ENCODE measurements around the gene DPP10. TPM values are rescaled to one million over a fixed set of nuclear protein-coding genes. Genes with fewer than 3 reads are reported as not detected.

Gene DPP10
- total RNA-seq, 1 donor from 2014 or later: 6.5 TPM

GRCh38 chr2:114659880-114660279, 217.4 kb downstream of the DPP10 start:
- Mint-ChIP-seq H3K4me1 (peaks cover 6% of the 10 kb centered on the region), H3K27me3 (ENCODE audit: insufficient read depth, low read depth) (peaks cover 5% of the 10 kb centered on the region), H3K27ac (no peak overlapping the region), H3K9me3 (peaks cover 2% of the 10 kb centered on the region), H3K36me3 (no peaks in the 10 kb centered on the region), H3K4me3 (no peak overlapping the region)
- Histone ChIP-seq H3K4me1 (peaks cover 7% of the 10 kb centered on the region), H4K20me1 (ENCODE audit: low read depth) (no peaks in the 10 kb centered on the region), H2AFZ (replicated peaks) (no peak overlapping the region), H3K4me3 (no peak overlapping the region), H3F3A (ENCODE audit: low read depth) (no peaks in the 10 kb centered on the region), H3K9me3 (ENCODE audit: low read depth) (no peaks in the 10 kb centered on the region), H3K79me2 (ENCODE audit: low read depth) (no peaks in the 10 kb centered on the region), H3K4me2 (no peak overlapping the region), H3K27ac (no peak overlapping the region), H3K27me3 (peaks cover 6% of the 10 kb centered on the region), H3K36me3 (no peaks in the 10 kb centered on the region), H3K9ac (no peak overlapping the region)
- no peak for DNase-seq (ENCODE audit: low spot score)
- TF ChIP-seq EZH2 (IDR thresholded peaks at IDR 0.05): no peak
- no peak for TF ChIP-seq CTCF (IDR thresholded peaks at IDR 0.05)
- no peak for TF ChIP-seq EZH2phosphoT487 (IDR thresholded peaks at IDR 0.05)

GRCh38 chr2:114661971-114662939, 219.8 kb downstream of the DPP10 start:
- no peak for TF ChIP-seq EZH2 (IDR thresholded peaks at IDR 0.05)
- peaks cover 2% of the 10 kb centered on the region for H3K9me3 Mint-ChIP-seq
- H3K79me2 ChIP-seq (ENCODE audit: low read depth): no peaks in the 10 kb centered on the region
- H3K9me3 ChIP-seq (ENCODE audit: low read depth): no peaks in the 10 kb centered on the region
- peaks cover 6% of the 10 kb centered on the region for H3K27me3 ChIP-seq
- peaks cover 5% of the 10 kb centered on the region for H3K27me3 Mint-ChIP-seq (ENCODE audit: insufficient read depth, low read depth)
- peak overlapping the region; percentile 74 for H3K4me3 Mint-ChIP-seq
- no peak overlapping the region for H3K27ac Mint-ChIP-seq
- peak; percentile 38 for DNase-seq (ENCODE audit: low spot score)
- no peaks in the 10 kb centered on the region for H3K4me1 ChIP-seq
- H3K27ac ChIP-seq: no peak overlapping the region
- H3K4me1 Mint-ChIP-seq: peaks cover 6% of the 10 kb centered on the region
- H3K36me3 ChIP-seq: no peaks in the 10 kb centered on the region
- H3K4me3 ChIP-seq: peak overlapping the region; percentile 36
- no peaks in the 10 kb centered on the region for H3F3A ChIP-seq (ENCODE audit: low read depth)
- H3K36me3 Mint-ChIP-seq: no peaks in the 10 kb centered on the region
- no peaks in the 10 kb centered on the region for H4K20me1 ChIP-seq (ENCODE audit: low read depth)
- peak overlapping the region; percentile 83 for H2AFZ ChIP-seq (replicated peaks)
- H3K4me2 ChIP-seq: peak overlapping the region; percentile 55
- no peak overlapping the region for H3K9ac ChIP-seq

GRCh38 chr2:114668415-114668814, 226.0 kb downstream of the DPP10 start:
- Mint-ChIP-seq H3K27ac (no peak overlapping the region), H3K9me3 (no peaks in the 10 kb centered on the region), H3K4me1 (peaks cover 3% of the 10 kb centered on the region), H3K4me3 (no peak overlapping the region), H3K36me3 (no peaks in the 10 kb centered on the region), H3K27me3 (ENCODE audit: insufficient read depth, low read depth) (no peaks in the 10 kb centered on the region)
- Histone ChIP-seq H4K20me1 (ENCODE audit: low read depth) (no peaks in the 10 kb centered on the region), H3K4me1 (no peaks in the 10 kb centered on the region), H3K36me3 (no peaks in the 10 kb centered on the region), H3K4me3 (no peak overlapping the region), H3K4me2 (no peak overlapping the region), H3K27me3 (no peaks in the 10 kb centered on the region), H3K9me3 (ENCODE audit: low read depth) (no peaks in the 10 kb centered on the region), H3K27ac (no peak overlapping the region), H3K9ac (no peak overlapping the region), H3K79me2 (ENCODE audit: low read depth) (no peaks in the 10 kb centered on the region), H2AFZ (replicated peaks) (no peak overlapping the region), H3F3A (ENCODE audit: low read depth) (no peaks in the 10 kb centered on the region)
- no peak for DNase-seq (ENCODE audit: low spot score)
- TF ChIP-seq EZH2phosphoT487 (IDR thresholded peaks at IDR 0.05) (no peak), CTCF (IDR thresholded peaks at IDR 0.05) (no peak), EZH2 (IDR thresholded peaks at IDR 0.05) (no peak)

GRCh38 chr2:114683251-114683650, 240.8 kb downstream of the DPP10 start:
- Histone ChIP-seq H2AFZ (replicated peaks) (no peak overlapping the region), H3K36me3 (no peaks in the 10 kb centered on the region), H3K4me1 (peaks cover 18% of the 10 kb centered on the region), H3K9ac (no peak overlapping the region), H3K4me2 (no peak overlapping the region), H3K9me3 (ENCODE audit: low read depth) (no peaks in the 10 kb centered on the region), H3K79me2 (ENCODE audit: low read depth) (no peaks in the 10 kb centered on the region), H3K27ac (no peak overlapping the region), H4K20me1 (ENCODE audit: low read depth) (no peaks in the 10 kb centered on the region), H3K4me3 (no peak overlapping the region), H3K27me3 (no peaks in the 10 kb centered on the region), H3F3A (ENCODE audit: low read depth) (no peaks in the 10 kb centered on the region)
- Mint-ChIP-seq H3K9me3 (no peaks in the 10 kb centered on the region), H3K36me3 (no peaks in the 10 kb centered on the region), H3K4me1 (peaks cover 15% of the 10 kb centered on the region), H3K27me3 (ENCODE audit: insufficient read depth, low read depth) (no peaks in the 10 kb centered on the region), H3K4me3 (no peak overlapping the region), H3K27ac (no peak overlapping the region)
- TF ChIP-seq CTCF (IDR thresholded peaks at IDR 0.05) (no peak), EZH2phosphoT487 (IDR thresholded peaks at IDR 0.05) (no peak), EZH2 (IDR thresholded peaks at IDR 0.05) (no peak)
- no peak for DNase-seq (ENCODE audit: low spot score)

Data from neural progenitor cell (in vitro differentiated cells).